Fibroblast of the aortic adventitia (primary cell): ENCODE results near the gene HYAL3. TPM values are rescaled to one million over a fixed set of nuclear protein-coding genes. Genes with fewer than 3 reads are reported as not detected.

ENCODE experiments used
- DNase-seq: peaks from one replicate; pipeline ENCODE4 v3.0.0-alpha.2; 2010; ENCODE audit warnings: low read depth
- H3K4me3 ChIP-seq: 2 replicates; pipeline ENCODE4 v1.5.1; 2011; ENCODE audit warnings: low read depth, mild to moderate bottlenecking, control low read depth, low read length, moderate library complexity
- total RNA-seq: library from RNA; depleted of rRNA; stranded (reverse); fragments of >200 nt; gene quantifications from 2 replicates; pipeline ENCODE4 v1.2.3, GENCODE V29; 2012; ENCODE audit warnings: low replicate concordance
- TF ChIP-seq, protein P1 (sequence below): IDR thresholded peaks from 2 replicates; pipeline ENCODE4 v1.5.1; 2011; ENCODE audit warnings: mild to moderate bottlenecking, low read length, control low read depth, inconsistent platforms; ENCODE audit not compliant: insufficient read depth

Gene HYAL3
- total RNA-seq, 1 donor: 3.1 TPM

DNA sequence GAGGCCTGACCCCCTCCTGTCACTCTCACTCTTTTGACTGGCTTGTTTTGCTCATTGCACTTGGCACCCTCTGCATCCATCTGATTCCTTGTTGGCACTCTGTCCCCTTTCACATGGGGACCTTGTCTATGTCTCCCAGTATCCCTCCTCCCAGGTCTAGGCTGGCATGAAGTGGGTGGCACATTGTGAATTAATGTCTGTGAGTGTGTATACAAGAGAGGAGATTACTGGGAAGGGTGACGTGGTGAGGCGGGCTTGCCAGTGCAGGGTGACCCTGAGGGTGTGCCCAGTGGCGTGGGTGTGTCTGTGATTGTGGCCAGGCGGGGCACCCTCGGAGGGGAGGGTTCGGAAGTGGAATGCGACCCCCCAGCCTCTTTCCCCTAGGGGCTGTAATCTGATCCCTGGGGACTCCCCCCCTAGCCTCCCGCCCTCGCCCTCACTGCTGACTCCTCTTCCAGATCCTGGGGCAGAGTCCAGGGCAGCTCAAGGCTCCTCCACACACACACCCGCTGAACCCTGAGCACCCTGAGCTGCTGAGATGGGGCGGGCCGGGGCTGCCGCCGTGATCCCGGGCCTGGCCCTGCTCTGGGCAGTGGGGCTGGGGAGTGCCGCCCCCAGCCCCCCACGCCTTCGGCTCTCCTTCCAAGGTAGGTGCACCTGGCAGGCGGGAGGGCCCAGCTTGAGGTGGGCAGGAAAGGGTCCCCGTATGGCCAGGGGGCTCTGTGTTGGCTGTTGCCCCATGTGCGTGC, 30.3 kb downstream of the HYAL3 start, which contains the start of gene SEMA3B:
TSS of gene SEMA3B (plus strand) at position 445 of the 749 bp plus-strand sequence. CDS start at position 539, 94 bp downstream.
- TF ChIP-seq, protein P1, sequence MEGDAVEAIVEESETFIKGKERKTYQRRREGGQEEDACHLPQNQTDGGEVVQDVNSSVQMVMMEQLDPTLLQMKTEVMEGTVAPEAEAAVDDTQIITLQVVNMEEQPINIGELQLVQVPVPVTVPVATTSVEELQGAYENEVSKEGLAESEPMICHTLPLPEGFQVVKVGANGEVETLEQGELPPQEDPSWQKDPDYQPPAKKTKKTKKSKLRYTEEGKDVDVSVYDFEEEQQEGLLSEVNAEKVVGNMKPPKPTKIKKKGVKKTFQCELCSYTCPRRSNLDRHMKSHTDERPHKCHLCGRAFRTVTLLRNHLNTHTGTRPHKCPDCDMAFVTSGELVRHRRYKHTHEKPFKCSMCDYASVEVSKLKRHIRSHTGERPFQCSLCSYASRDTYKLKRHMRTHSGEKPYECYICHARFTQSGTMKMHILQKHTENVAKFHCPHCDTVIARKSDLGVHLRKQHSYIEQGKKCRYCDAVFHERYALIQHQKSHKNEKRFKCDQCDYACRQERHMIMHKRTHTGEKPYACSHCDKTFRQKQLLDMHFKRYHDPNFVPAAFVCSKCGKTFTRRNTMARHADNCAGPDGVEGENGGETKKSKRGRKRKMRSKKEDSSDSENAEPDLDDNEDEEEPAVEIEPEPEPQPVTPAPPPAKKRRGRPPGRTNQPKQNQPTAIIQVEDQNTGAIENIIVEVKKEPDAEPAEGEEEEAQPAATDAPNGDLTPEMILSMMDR: no peak
- H3K4me3 ChIP-seq: peak within 1 kb of the TSS; percentile 58
- peak; percentile 58 for DNase-seq

DNA sequence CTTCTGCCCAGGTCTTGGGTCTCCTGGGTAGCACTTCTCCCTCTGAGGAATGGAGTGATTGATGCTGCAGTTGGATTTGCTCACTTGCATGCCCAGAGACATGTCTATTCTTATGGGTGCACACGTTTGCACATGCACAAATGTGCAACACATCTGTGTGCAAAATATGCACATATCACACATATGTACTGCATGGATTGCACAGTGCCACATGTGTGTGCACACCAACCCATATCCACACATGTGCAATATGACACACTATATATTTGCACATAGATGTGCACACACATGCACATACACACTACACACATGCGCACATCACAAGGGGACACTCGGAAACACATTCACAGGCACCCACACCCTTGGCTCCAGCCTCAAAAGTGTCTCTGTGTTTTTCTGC, 30.9 kb downstream of the HYAL3 start:
- H3K4me3 ChIP-seq: peak overlapping the region; percentile 58
- DNase-seq: no peak
- TF ChIP-seq, protein P1: no peak

DNA sequence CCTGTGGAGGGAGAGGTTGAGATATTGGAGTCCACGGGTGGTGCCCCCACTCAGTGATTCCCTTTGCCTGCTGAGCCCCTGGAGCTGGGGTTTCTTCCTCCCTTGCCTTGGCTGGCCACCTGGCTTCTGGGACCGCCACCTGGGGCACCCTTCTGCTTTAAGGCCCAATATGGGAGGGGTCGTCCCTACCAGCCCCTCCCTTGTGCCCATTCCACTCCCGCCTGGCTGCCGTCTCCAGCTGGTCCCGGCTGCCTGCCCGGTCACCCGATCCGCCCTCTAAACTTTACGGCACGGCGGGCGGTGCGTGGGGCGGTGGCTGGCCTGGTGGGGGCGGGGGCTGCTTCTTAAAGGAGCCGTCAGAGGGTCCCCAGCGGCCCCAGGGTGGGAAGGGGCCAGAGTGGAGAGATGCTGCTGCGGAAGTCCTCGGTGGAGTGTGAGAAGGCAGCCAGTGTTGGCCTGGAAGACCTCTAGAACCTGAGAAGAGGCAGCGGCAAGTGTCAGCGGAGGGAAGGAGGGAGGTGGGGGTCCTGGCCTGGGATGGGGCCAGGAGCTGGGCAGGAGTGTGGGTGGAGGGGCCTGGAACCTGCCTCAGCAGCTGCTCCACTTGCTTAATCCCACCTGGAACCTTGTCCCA, 31.8 kb downstream of the HYAL3 start:
- H3K4me3 ChIP-seq: peak overlapping the region; percentile 61
- TF ChIP-seq, protein P1: no peak
- no peak for DNase-seq

DNA sequence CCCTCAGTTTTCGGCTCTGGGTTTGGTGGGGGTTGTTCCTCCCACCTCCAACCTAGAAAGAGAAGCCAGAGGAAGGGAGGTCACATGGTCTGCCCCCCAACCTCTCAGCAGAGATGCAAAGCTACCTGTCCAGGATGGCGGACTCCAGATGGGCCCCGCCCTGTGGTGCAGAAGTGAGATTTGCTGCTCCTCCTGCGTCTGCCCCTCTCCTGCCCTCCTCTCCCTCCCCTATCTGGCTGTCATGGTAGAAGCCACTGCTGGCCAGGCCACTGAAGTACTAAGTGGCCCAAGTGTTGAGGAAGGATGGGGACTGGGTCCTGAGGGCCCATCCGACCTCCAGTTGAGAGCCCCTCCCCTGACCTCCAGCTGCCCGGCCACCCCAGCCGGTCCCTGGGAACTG, 32.4 kb downstream of the HYAL3 start:
- H3K4me3 ChIP-seq: peak overlapping the region; percentile 61
- TF ChIP-seq, protein P1: no peak
- DNase-seq: no peak

DNA sequence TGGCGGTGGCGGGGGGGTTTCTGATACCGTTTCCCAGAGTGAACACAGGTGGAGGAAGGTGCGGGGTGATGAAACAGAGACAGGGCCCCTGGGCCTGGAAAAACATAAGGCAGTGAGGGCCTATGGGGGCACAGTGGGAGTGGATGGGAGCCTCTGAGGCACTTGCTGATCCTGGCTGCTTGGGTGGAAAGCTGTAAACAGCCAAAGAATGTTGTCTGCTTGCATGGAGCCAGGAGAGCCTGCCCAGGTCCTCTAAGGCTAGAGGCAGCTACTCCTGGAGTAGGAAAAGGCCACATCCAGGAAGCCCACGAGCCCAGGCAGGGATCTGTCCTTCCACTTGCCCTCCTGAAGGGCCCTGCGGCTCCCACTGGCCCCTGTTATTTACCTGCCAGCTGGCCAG, 33.2 kb downstream of the HYAL3 start:
- DNase-seq: no peak
- H3K4me3 ChIP-seq: no peak overlapping the region
- TF ChIP-seq, protein P1: no peak

DNA sequence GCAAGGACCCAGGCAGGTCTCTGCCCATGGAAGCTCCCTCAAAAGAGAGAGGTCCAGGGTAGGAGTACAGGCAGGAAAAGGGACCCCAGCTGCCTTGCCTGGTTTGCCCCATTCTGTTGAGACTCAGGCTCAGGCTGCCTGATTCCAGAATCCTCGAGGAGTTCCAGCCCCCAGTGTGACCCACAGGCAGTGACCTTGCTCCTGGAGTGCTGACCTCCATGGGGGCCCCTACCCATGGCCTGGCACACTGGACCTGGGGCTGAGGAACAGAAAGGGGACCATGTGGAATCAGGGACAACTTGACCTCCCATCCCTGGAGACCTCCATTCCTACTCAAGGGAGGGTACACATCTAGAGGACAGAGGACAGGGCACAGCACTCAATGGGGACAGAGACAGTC, 33.6 kb downstream of the HYAL3 start:
- no peak overlapping the region for H3K4me3 ChIP-seq
- DNase-seq: no peak
- TF ChIP-seq, protein P1: no peak
